ENCODE results near the gene CFAP69. TPM values are rescaled to one million over a fixed set of nuclear protein-coding genes. Genes with fewer than 3 reads are reported as not detected.

The CFAP69 gene, protein sequence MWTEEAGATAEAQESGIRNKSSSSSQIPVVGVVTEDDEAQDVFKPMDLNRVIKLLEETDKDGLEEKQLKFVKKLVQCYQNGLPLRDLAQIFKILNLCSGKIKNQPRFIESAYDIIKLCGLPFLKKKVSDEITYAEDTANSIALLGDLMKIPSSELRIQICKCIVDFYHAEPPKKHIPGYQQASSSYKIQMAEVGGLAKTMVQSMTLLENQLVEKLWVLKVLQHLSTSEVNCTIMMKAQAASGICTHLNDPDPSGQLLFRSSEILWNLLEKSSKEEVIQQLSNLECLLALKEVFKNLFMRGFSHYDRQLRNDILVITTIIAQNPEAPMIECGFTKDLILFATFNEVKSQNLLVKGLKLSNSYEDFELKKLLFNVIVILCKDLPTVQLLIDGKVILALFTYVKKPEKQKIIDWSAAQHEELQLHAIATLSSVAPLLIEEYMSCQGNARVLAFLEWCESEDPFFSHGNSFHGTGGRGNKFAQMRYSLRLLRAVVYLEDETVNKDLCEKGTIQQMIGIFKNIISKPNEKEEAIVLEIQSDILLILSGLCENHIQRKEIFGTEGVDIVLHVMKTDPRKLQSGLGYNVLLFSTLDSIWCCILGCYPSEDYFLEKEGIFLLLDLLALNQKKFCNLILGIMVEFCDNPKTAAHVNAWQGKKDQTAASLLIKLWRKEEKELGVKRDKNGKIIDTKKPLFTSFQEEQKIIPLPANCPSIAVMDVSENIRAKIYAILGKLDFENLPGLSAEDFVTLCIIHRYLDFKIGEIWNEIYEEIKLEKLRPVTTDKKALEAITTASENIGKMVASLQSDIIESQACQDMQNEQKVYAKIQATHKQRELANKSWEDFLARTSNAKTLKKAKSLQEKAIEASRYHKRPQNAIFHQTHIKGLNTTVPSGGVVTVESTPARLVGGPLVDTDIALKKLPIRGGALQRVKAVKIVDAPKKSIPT
- 10 to 100 TPM in 1 of 2 donors, 1 to 10 TPM in 1; 3.8 to 14.0 TPM for total RNA-seq

DNA sequence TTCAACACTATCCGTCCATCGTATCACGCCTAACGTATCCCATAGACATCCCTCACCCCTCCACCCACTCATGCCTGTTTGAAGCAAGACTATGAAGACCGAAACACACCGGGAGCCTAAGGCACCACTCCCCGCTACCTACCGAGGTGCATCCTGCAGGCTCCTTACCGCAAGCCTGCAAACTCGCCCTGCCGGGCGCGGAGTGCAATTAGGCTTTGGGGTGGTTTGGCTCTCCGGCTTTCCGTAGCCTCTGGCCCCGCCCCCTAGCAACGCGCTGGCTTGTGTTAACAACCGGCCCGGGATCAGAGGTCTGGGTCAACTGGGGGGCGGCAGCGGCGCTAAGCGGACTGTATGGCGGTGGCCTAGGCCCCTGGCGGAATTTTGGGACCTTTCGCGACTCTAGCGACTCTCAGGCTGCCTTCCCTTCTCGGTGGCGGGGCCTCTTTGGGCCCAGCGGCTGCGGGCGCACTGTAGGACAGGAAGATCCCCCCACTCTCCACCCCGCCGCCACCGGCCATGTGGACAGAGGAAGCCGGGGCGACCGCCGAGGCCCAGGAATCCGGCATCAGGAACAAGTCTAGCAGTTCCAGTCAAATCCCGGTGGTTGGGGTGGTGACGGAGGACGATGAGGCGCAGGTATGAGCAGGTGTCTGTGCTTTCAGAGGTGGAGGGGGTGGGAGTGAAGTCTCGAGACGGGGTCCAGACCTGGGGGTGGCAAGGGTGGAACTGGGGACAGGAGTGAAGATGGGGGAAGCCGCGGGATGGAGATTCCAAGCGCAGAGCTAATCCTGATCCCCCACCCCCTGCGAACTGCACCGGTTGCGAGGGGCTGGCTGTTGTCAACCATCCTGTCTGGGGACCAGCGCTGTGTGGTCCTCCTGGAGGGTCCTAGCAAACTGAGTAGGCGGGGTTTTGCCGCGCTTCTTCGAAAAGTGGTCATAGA is at the start of gene CFAP69:
TSS of gene CFAP69 (plus strand) at position 266 of the 943 bp plus-strand sequence. CDS start at position 517, 251 bp downstream.
- TF ChIP-seq, protein P1, sequence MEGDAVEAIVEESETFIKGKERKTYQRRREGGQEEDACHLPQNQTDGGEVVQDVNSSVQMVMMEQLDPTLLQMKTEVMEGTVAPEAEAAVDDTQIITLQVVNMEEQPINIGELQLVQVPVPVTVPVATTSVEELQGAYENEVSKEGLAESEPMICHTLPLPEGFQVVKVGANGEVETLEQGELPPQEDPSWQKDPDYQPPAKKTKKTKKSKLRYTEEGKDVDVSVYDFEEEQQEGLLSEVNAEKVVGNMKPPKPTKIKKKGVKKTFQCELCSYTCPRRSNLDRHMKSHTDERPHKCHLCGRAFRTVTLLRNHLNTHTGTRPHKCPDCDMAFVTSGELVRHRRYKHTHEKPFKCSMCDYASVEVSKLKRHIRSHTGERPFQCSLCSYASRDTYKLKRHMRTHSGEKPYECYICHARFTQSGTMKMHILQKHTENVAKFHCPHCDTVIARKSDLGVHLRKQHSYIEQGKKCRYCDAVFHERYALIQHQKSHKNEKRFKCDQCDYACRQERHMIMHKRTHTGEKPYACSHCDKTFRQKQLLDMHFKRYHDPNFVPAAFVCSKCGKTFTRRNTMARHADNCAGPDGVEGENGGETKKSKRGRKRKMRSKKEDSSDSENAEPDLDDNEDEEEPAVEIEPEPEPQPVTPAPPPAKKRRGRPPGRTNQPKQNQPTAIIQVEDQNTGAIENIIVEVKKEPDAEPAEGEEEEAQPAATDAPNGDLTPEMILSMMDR (IDR thresholded peaks at IDR 0.05) = peak; percentile 41
- no peaks in the 10 kb centered on the region for H3K9me3 ChIP-seq
- no peaks in the 10 kb centered on the region for H3K27me3 ChIP-seq (replicated peaks; ENCODE audit: insufficient read depth)
- ATAC-seq (ENCODE audit: insufficient number of reproducible peaks, low FRiP score, low read depth) (peak; percentile 84), DNase-seq (ENCODE audit: low spot score) (peak; percentile 78)
- H3K4me1 ChIP-seq (ENCODE audit: control insufficient read depth in 1 of 2, low read depth in 2 of 2) = peaks cover 5 to 19% of the 10 kb centered on the region in 2 donors
- no peaks in the 10 kb centered on the region for H3K36me3 ChIP-seq
- H3K4me3 ChIP-seq = peak within 1 kb of the TSS; percentile 87
- H3K27ac ChIP-seq = peak within 1 kb of the TSS in 1 of 2 donors; percentile 9

DNA sequence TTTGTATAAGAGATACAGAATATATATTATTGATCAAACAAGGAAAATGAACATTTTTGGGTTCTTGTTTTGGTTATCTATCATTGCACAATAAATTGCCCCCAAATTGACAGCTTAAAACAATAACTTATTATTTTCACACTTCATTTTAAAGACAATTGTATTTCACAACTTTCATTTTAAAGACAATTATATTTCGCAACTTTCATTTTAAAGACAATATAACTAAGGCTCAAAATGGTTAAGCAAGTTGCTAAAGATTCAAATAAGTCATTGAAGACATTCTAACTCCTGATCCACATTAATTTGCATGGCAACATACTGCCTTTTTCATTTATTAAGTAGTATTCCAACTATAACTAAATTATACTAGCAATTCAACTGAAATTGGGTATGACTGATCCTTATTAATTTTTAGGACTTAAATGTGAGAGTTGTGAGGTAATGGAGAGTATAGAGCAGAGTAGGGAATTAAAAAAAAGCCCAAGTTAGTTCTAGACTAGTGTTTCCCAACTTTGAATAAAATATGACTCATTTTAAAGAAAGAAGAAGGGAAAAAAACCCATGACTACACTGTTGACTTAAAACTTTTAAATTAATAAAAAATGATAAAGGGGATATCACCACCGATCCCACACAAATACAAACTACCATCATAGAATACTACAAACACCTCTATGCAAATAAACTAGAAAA is 43.3 kb upstream of the CFAP69 start:
- ATAC-seq (ENCODE audit: insufficient number of reproducible peaks, low FRiP score, low read depth) = no peak
- no peaks in the 10 kb centered on the region for H3K4me1 ChIP-seq (ENCODE audit: control insufficient read depth in 1 of 2, low read depth in 2 of 2)
- H3K9me3 ChIP-seq = no peaks in the 10 kb centered on the region
- DNase-seq (ENCODE audit: low spot score) = no peak
- H3K4me3 ChIP-seq = no peak overlapping the region
- no peak overlapping the region for H3K27ac ChIP-seq
- no peaks in the 10 kb centered on the region for H3K36me3 ChIP-seq
- H3K27me3 ChIP-seq (replicated peaks; ENCODE audit: insufficient read depth) = no peaks in the 10 kb centered on the region
- TF ChIP-seq, protein P1 (IDR thresholded peaks at IDR 0.05) = no peak

- Histone ChIP-seq H3K4me3 (no peak overlapping the region), H3K4me1 (ENCODE audit: control insufficient read depth in 1 of 2, low read depth in 2 of 2) (peaks cover 0 to 2% of the 10 kb centered on the region in 2 donors), H3K36me3 (no peaks in the 10 kb centered on the region), H3K27me3 (replicated peaks; ENCODE audit: insufficient read depth) (no peaks in the 10 kb centered on the region), H3K27ac (no peak overlapping the region), H3K9me3 (no peaks in the 10 kb centered on the region)
- ATAC-seq (ENCODE audit: insufficient number of reproducible peaks, low FRiP score, low read depth) (no peak), DNase-seq (ENCODE audit: low spot score) (no peak)
- TF ChIP-seq, protein P1 (IDR thresholded peaks at IDR 0.05) = no peak
Observed at GRCh38 chr7:90207956-90208355, 37.0 kb upstream of the CFAP69 start.

GRCh38 chr7:90209776-90210175 is 35.2 kb upstream of the CFAP69 start:
- Histone ChIP-seq H3K27me3 (replicated peaks; ENCODE audit: insufficient read depth) (no peaks in the 10 kb centered on the region), H3K36me3 (no peaks in the 10 kb centered on the region), H3K4me3 (no peak overlapping the region), H3K4me1 (ENCODE audit: control insufficient read depth in 1 of 2, low read depth in 2 of 2) (peaks cover 4 to 8% of the 10 kb centered on the region in 2 donors), H3K27ac (no peak overlapping the region), H3K9me3 (no peaks in the 10 kb centered on the region)
- ATAC-seq (ENCODE audit: insufficient number of reproducible peaks, low FRiP score, low read depth) (no peak), DNase-seq (ENCODE audit: low spot score) (no peak)
- TF ChIP-seq, protein P1 (IDR thresholded peaks at IDR 0.05) = no peak
